GM21619 (cell line): ENCODE data around the gene CHCHD3.

Experiments used
- ATAC-seq: cut with Tn5 transposase; IDR thresholded peaks from one replicate; pipeline ENCODE4 v1.9.1; 2021; ENCODE audit not compliant: unreplicated experiment

CHCHD3 gene

DNA sequence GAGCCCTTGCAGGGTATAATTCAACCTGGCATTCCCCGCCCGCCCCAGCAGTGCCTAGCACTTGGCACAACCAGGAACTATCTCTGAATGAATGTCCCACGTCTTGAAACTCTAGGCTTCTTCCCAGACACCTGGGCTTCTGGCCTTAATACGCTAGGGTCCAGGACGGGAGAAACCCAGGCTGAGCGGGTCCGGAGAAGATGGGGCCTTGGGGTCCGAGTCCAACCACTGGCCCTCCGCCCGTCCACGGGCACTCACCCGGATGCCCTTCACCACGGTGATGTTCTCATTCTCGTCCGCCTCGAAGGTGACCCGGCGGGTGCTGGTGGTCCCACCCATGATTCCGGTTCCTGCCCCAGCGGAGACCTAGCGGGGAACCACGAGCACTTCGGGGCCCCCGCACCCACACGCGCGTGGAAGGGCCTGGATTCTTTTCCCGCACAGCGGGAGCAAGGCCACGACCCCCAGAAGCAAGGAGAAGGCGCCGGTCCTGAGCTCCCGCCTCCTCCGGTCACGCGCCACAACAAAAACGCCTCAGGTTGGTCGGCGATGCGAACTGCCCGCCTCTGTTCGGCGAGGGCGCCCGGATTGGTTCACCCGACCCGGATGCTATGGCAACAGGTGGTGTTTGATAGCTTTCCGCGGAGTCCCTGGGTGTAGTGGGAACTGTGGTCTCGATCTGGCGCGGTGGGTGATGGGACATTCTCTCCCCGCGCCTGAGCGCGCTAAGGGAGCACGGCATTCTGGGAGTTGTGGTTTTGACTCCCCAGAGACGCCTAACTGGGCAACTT is at the start of gene CHCHD3:
TSS of gene CHCHD3 (minus strand) at position 492 of the 791 bp plus-strand sequence. CDS start at position 339, 153 bp downstream.
- ATAC-seq = peak; percentile 100

DNA sequence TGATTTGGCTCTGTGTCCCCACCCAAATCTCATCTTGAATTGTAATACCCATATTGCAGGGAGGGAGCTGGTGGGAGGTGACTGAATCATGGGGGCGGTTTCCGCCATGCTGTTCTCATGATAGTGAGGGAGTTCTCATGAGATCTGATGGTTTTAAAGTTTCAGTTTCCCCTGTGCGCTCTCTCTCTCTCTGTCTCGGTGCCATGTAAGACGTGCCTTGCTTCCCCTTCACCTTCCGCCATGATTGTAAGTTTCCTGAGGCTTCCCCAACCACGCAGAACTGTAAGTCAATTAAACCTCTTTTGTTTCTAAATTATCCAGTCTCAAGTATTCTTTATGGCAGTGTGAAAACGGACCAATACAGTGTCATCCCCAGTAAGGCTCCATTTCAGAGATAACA is 48.3 kb upstream of the CHCHD3 start:
- ATAC-seq = no peak

DNA sequence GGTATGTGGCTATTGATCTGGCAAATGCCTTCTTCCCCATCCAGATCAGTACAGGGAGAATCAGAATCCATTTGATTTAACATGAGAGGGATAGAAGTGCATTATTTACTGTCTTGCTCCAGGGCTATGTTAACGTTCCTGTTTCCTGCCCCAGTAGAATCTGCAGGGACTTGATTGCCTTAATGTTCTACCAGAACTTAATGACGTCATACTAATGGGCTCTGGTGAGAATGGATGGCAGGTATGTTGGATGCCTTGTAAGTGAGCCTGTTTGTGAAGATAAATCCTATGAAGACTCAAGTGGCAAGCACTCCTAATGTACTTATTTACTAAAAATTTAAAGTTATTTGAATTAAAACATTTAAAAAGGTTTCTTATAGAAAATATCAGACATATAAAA is 44.5 kb upstream of the CHCHD3 start:
- no peak for ATAC-seq

DNA sequence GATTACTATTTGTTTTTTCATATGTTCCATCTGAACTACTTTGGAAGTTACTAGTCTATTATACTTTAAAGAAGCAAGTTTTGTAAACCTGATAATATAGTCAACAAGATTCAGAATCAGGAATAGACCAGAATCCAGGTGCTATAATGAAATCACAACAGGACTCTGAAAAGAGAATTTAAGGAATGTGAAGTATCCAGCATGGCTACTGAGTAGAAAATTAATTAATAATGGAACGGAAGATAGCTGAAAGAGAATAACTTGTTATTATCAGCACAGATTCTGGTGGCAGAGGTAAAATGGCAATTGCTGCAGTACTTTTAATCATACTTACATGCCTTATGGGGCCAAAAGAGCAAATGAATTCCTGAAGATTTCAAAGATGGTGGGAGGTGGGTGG is 43.1 kb upstream of the CHCHD3 start:
- no peak for ATAC-seq

DNA sequence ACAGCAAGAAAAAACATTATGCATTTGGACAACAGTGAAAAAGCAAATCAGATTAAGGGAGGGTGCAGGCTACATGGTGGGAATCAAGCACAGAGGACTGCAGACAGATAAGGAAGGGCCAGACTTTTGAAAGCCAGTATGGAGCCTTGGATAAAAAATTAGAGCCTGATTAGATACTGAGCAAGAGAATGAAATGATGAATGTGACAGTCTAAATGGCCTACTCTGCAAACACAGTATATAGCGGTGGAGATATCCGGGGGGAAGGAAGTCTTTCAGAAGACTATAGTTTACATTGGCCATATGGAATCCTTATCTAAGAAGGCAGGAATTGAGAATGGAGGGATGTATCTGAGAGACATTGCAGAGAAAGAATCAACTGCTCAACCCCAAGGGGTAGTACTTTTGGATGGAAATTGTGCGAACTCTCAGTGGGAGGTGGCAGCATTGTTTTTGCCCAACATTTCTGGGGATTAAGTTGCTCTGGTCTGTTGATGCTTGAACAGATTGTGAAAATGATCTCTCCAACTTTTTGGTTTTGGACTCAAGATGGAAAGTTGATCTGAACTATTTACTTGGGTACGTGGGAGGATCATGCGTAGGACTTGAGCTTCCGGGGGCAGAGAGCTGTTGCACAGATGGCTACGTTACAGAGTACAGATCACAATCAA is 39.4 kb upstream of the CHCHD3 start:
- no peak for ATAC-seq

DNA sequence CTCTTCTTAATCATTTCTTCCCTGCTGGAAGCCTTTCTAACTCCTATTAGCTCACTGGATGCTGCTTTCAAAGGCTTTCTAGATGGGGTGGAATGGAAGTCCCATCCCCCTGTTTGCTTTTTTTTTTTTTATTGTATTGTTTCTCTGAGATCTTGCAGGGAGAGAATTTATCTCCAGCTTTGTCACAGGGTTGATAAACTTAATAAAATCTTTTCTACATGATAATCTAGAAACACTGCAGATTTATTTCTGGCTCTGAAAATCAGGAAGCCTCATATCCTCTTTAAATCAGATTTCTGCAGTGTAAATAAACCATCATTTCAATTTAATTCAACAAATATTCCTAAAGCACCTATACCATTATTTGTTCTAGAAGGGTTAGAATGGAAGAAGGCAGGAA is 37.2 kb upstream of the CHCHD3 start:
- ATAC-seq = no peak

DNA sequence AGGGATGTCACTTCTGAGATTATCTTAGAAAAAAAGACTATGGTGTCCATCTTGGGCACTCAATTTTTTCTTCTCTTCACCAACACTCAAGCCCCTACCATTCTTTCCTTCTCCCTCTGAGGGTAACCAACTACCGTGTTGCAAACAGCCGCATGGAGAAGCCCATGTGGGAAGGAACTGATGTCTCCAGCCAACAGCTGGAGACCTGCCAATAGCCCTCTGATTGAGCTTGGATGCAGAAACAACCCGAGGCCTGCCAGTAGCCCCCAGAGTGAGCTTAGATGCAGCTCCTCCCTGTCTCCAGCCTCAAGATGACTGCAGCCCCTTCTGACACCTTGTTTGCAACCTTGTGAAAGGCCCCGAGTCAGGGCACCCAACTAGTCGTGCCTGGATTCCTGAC is 36.4 kb upstream of the CHCHD3 start:
- no peak for ATAC-seq

DNA sequence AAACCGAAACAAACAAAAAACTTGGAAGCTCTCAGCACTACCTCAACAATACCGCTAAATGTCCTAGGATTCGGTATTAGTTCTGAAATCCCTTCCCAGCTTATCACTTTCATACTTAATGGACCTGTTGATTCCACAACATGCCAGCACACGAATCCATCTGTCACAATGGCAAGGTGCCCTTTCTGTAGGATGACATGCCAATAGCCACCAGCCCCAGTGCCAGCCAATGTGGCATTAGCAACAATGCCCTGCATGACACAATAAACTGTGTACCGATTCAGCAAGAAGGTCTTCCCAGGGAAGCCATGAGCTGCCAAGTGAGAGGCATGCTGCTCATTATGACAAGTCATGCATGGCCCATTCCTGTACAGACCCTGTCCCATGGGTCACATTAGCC is 35.6 kb upstream of the CHCHD3 start:
- no peak for ATAC-seq

DNA sequence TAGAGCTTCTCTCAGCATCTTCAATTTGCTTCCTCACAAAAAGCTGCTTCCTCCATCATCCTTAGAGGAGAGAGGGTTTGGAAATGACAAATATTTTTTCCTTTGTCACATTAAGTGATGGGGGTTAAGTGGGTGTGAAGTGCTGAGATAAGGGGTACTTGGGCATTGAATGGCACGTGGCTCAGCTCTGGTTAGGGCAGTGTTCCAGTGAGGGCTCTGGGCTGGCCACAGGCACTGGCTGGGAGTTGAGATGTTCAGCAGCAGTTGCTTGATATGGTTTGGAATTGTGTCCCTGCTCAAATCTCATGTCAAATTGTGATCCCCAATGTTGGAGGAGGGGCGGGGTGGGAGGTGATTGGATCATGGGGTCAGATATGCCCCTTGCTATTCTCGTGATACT is 33.7 kb upstream of the CHCHD3 start:
- ATAC-seq = no peak

DNA sequence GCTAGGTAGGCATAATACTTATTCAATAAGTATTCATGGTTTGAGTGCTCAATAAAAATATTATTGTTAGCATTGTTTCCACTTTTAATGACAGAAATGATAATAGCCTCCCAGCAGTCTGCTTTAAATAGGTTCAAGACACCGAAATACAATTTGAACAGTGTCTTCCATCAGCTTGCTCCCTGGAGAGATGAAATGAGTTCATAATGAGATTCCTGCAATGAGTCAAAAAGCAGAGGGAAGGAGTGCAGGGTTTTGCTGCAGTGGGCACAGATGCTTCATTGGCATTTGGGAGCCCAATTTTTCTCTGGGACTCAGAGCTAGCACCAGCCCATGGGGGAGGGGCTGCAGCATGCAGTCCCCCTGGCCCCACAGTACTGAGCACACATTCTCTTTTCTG is 32.6 kb upstream of the CHCHD3 start:
- no peak for ATAC-seq

DNA sequence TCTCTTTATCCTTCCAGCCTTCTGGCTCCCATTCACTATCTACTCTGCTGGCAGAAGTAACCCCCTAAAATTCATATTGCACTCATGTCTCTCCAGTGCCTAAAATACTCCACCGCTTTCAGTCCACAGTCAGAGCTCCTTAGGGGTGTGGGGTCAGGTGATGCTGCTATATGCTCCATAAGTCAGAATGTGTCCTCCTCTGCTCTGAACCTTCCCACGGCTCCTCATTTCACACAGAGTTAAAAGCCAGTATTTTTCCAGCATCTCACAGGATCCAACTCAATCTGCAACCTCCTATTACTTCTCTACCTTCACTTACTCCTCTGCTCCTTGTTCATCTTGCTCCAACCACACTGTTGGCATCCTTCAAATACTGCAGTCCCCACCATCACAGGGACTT is 31.1 kb upstream of the CHCHD3 start:
- no peak for ATAC-seq

DNA sequence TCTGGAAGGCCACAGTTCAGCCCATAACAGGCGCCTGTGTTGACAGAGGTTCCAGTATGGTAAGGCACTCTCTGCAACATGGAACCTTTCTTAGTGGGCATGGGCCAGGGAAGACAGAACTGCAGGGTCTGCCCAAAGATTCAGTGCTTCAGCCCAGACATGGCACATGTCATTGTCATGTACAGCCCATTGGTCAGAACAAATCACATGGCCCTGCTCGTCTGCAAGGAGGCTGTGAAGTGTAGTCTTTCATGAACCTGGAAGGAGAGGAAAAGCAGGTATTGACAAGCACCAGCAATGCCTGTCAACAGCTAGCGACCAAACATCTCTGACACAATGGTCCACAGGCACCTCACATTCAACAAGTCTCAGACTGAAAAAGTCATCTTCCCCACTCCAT is 30.4 kb upstream of the CHCHD3 start:
- no peak for ATAC-seq

DNA sequence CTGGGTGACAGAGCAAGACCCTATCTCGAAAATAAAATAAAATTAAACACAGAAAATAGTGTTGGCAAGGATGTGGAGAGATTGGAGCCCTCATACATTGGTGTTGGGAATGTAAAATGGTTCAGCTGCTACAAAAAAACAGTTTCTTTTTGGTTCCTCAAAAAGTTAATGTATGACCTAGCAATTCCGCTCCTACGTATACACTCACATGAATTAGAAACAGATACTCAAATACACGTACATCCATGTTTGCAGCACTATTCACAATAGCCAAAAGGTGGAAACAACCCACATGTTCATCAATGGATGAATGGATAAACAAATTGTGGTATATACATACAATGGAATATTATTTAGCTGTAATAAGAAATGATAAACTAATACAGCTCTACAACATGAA is 28.4 kb upstream of the CHCHD3 start:
- ATAC-seq = no peak

DNA sequence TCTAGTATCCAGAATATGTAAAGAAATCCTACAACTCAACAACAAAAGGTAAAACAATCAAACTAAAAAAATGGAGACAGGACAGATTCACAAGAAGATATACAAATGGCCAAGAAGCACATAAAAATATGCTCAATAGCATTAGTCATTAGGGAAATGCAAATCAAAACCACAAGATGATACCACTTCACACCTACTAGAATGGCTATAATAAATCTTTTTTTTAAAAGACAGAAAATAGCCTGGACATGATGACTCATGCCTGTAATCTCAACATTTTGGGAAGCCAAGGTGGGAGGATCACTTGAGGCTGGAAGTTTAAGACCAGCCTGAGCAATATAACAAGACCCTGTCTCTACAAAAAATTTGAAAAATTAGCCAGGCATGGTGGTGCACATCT is 27.9 kb upstream of the CHCHD3 start:
- no peak for ATAC-seq

DNA sequence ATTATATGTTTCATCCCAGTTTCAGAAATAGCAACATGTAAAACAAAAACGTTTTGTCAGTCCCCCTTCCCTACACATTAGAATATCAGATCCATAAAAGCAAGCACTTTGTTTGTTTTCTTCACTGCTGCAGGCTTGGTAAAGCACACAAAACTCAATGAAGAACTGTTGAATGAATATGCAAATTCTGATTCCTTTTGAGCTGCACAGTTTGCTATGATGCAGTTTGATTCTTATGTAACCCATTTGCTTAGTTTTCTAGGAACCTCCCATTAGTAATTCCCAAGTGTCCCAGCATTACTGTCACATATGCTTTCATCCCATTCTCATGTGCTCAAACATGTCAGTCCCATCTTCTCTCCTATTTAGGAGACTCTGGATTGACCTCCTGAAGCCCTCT is 26.1 kb upstream of the CHCHD3 start:
- no peak for ATAC-seq

DNA sequence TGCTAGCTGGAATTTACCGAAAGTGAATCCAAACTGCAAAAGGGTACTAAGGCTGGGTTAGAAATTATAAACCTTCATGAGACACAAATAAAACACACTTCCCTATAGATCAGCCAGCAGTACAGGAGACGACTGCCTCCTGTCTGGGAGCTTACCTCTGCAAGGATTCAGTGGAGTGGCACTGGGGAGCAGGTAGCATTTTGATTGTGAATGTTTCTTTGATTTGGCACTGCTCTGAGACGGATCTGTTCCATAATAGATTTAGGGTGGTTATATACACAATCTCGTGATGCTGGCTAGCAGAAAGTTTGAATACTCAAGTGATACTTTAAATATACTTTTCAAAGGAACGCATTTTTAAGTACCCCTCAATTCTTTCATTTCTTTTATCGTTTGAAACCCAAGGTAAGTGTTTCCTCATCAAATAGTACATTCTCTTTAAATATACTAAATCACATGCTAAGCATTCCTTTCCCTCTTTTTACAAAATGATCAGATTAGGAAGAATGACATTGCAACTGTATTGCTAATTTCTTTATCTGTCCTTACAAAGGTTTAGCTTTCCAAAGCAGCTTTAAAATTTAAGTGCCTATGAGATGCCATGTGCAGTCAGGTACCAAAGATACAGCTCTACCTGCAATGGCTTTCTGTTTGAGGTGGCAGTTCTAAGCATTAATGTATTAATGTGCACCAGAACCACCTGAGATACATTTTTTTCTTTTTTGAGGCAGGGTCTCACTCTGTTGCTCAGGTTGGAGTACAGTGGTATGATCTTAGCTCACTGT is 20.6 kb upstream of the CHCHD3 start:
- no peak for ATAC-seq

DNA sequence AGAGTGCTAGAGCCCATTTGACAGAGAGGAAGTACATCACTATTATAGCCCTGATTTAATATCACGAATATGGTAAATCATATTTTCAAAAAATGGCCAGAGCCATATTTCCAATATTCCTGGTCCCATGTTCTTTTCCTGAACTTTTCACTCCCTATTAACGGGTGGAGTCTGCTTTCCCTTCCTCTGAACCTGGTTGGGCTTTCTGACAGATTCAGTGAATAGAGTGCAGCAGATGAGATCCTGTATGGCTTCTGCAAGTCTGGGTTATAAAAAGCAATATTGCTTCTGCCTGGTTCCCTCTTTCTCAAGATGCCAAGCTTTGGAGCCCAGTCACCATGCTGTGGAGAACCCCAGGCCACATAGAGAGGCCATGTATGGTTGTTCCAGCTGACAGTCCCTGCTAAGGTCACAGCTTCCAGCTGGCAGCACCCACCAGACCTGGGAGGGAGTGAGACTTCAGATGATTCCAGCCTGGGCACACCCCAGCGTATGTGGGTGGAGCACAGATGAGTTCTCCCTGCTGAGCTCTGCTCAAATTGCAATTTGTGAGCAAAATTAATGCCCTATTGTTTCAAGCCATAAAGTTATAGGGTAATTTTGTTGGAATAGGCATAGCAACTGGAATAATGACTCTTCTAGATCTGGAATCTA is 17.9 kb upstream of the CHCHD3 start:
- ATAC-seq = no peak

DNA sequence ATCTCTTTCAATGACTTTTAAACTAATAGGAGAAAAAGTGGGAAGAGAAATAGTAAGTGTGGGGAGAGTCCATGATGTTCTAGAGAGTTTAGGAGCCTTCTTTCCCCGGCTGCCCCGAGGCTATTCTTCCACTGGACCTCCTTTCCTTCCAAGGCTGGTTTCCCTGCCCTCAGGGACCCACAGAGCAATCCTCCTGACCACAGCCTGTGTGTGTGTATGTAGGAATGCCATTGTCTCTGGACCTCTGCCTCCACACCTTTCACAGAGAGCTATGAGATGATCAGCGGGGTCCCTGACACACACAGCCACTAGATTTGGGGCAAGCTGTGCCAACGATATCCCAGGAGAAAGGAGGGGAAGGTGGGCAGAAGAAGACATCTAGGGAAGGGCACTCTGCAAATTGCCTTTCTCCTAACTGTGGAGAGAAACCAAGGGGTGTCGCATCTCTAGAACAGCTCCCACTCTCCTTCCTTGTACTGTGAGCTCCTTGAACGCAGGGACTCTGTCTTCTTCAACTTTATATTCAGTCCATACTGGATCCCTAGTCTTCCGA is 13.3 kb upstream of the CHCHD3 start:
- ATAC-seq = no peak

DNA sequence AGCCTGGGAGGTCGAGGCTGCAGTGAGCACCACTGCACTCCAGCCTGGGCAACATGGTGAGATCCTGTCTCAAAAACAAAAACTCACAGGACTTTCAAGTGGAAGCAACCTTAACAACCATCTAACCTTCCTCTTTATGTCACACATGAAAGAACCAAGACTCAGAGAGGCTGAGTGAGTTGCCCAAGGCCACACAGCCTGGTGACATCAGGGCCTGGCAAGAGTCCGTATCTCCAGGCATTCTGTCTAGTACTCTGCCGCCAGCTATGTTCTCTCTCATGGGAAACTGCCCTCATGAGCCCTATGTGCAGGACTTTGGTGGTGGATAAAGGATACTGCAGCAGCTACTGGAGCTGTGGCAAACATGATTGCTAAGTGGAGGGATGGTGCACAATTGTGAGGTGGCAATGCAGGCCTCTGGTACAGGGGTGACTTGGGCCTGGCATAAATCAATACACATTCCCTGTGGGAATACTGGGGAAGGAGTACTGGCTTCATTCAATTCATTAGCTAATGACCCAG is 10.1 kb upstream of the CHCHD3 start:
- no peak for ATAC-seq

DNA sequence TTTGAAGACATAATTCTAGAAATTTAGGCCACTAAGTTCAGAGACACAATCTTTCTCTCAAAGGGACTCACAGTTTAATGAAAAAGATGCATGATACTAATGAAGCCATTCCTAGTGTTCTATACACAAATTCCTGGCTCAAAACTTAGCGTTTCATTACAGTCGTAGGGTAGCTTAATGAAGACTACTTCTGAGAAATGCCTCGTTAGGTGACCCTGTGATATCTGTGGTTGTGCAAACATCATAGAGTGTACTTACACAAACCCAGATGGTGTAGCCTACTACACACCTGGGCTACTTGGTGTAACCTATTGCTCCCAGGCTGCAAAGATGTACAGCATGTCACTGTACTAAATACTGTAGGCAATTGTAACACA is 488 bp upstream of the CHCHD3 start:
- no peak for ATAC-seq

DNA sequence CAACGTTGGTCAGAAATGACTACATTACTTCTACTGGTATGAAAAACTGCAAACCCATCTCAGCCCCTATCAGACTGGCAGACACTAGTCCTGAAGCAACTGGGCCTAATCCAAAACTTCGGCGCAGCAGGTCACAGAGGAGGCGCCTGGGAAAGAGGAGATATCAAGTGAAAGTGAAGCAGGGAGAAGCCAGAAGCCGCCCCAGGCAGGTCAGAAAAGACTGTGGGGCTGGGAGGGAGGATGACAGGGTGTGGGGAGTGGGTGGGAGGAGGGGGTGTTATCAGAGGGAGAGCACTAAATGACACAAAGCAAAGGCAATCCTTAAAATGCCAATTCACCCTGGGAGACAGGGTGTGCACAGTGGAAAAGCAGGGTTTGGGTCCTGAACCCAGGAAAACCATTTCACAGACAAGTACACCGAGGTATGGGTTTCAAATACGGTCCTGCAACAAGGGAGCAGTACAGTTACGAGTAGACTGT is 731 bp downstream of the CHCHD3 start:
- ATAC-seq = no peak
